Adrenal gland (tissue), 12 donors: ENCODE results near the gene POMZP3. TPM values are rescaled to one million over a fixed set of nuclear protein-coding genes. Genes with fewer than 3 reads are reported as not detected.

Experiments
- polyA plus RNA-seq, 3 donors: library from polyadenylated mRNA; stranded (reverse); fragments of 200-250 nt in 2 of 3; fragments of 350-450 nt in 1 of 3; fragmentation: Illumina TruSeq in 1 of 3; extraction: RNeasy Lipid Tissue Mini Kit (QIAGEN cat#74804) in 1 of 3; gene quantifications; one replicate each; pipeline ENCODE4 v1.2.3, GENCODE V29; 2013 to 2014
- total RNA-seq, 9 donors: library from RNA; depleted of rRNA in 4 of 9; stranded (reverse); fragments of >200 nt in 4 of 9; fragments of 120-200 nt in 1 of 9; fragmentation: NEBNext Ultra II Directional in 1 of 9; extraction: Animal tissue kit (Norgen Biotek cat#: 25700) in 1 of 9; gene quantifications; one replicate each; pipeline versions ENCODE4 v1.1.0 to v1.2.4, GENCODE V29; 2013 to 2023
- donor health status: healthy with polysubstance abuse.
- donor health status: Bipolar disorder and iron deficiency.
- donor health status: DM: yes; HTN: yes; CAD: no.
- donor health status: DM: no; HTN: no; CAD: no.
- donor health status: DM: no; HTN: no; CAD: no.
- donor health status: DM: yes; HTN: yes; CAD: no.

The POMZP3 gene
- total and polyA plus RNA-seq, 12 donors: 2.1 to 24.8 (median 10.2) TPM

Other genes with a start within 250 kb of the POMZP3 start
- 10 to 100 TPM in 1 of 9 donors, 1 to 10 TPM in 7, under 1 TPM in 1; 0.60 to 10.7 (median 1.9) TPM for gene SSC4D, start 217.6 kb downstream of the POMZP3 start, total RNA-seq
- gene SSC4D, start 217.6 kb downstream of the POMZP3 start, polyA plus RNA-seq: 1 to 10 TPM in 2 of 3 donors, under 1 TPM in 1; 0.93 to 8.3 (median 3.9) TPM
- gene ZP3, start 202.3 kb downstream of the POMZP3 start, total RNA-seq: 10 to 100 TPM in 1 of 9 donors, 1 to 10 TPM in 8; 4.2 to 21.3 (median 6.7) TPM
- gene ZP3, start 202.3 kb downstream of the POMZP3 start, polyA plus RNA-seq: 10 to 100 TPM in 1 of 3 donors, 1 to 10 TPM in 2; 2.2 to 13.3 (median 9.8) TPM
- gene DTX2, start 165.6 kb downstream of the POMZP3 start, total RNA-seq: 10 to 100 TPM in 8 of 9 donors, 1 to 10 TPM in 1; 3.9 to 21.7 (median 16.0) TPM
- 10 to 100 TPM in 2 of 3 donors, 1 to 10 TPM in 1; 2.8 to 83.7 (median 23.2) TPM for gene DTX2, start 165.6 kb downstream of the POMZP3 start, polyA plus RNA-seq
- gene UPK3B, start 116.7 kb downstream of the POMZP3 start, total RNA-seq: 1 to 10 TPM in 3 of 9 donors, under 1 TPM in 5, not detected in 1; 0.22 to 2.6 (median 0.89) TPM
- gene UPK3B, start 116.7 kb downstream of the POMZP3 start, polyA plus RNA-seq: under 1 TPM in 2 of 3 donors, not detected in 1; 0.56 to 0.84 TPM
- 1 to 10 TPM in 1 of 9 donors, under 1 TPM in 5, not detected in 3; 0.18 to 2.9 (median 0.50) TPM for gene SPDYE16, start 84.0 kb downstream of the POMZP3 start, total RNA-seq
- under 1 TPM; 0.16 to 0.40 (median 0.22) TPM for gene SPDYE16, start 84.0 kb downstream of the POMZP3 start, polyA plus RNA-seq